Adipocyte (in vitro differentiated cells): ENCODE measurements around the gene RBBP6.
"Not testable (repeated sequence)": the region's sequence is repeated elsewhere in the genome, so short reads cannot be mapped to it uniquely, and the experiment has no call there.

ENCODE experiments used
- DNase-seq: peaks from one replicate; pipeline ENCODE4 v3.0.0-alpha.2; 2015; ENCODE audit warnings: low read depth
- H3K27me3 ChIP-seq: replicated peaks from 2 replicates; pipeline ENCODE4 v1.7.0; 2013; ENCODE audit warnings: mild to moderate bottlenecking, low read length, moderate library complexity; ENCODE audit not compliant: control insufficient read depth, insufficient read depth
- H3K36me3 ChIP-seq: 2 replicates; pipeline ENCODE4 v1.7.0; 2013; ENCODE audit warnings: low read length, mild to moderate bottlenecking, moderate library complexity; ENCODE audit not compliant: control insufficient read depth, insufficient read depth, severe bottlenecking
- H3K4me1 ChIP-seq: 2 replicates; pipeline ENCODE4 v1.7.0; 2013; ENCODE audit warnings: mild to moderate bottlenecking, low read length, moderate library complexity; ENCODE audit not compliant: control insufficient read depth, insufficient read depth
- H3K4me3 ChIP-seq: 2 replicates; pipeline ENCODE4 v1.7.0; 2013; ENCODE audit warnings: mild to moderate bottlenecking, low read length, moderate library complexity
- H3K9ac ChIP-seq: 2 replicates; pipeline ENCODE4 v1.7.0; 2013; ENCODE audit warnings: mild to moderate bottlenecking, low read length, moderate library complexity
- H3K9me3 ChIP-seq: 2 replicates; pipeline ENCODE4 v1.7.0; 2013; ENCODE audit warnings: mild to moderate bottlenecking, low read length, moderate library complexity; ENCODE audit not compliant: control insufficient read depth

The RBBP6 gene

GRCh38 chr16:24539295-24539849 is at the start of gene RBBP6:
Gene RBBP6, plus strand, starts transcription at chr16:24539566. Its CDS starts 1,061 bp downstream, at chr16:24540627.
- H3K9me3 ChIP-seq: no peaks in the 10 kb centered on the region
- H3K36me3 ChIP-seq: no peaks in the 10 kb centered on the region
- peaks cover 24% of the 10 kb centered on the region for H3K4me1 ChIP-seq
- H3K4me3 ChIP-seq: peak within 1 kb of the TSS; percentile 86
- H3K27me3 ChIP-seq: no peaks in the 10 kb centered on the region
- DNase-seq: peak; percentile 99
- peak within 1 kb of the TSS; percentile 100 for H3K9ac ChIP-seq

- Histone ChIP-seq H3K27me3 (peaks cover 14% of the 10 kb centered on the region), H3K9ac (no peak overlapping the region), H3K4me1 (no peaks in the 10 kb centered on the region), H3K9me3 (peaks cover 23% of the 10 kb centered on the region), H3K4me3 (no peak overlapping the region), H3K36me3 (no peaks in the 10 kb centered on the region)
- no peak for DNase-seq
Observed at GRCh38 chr16:24490866-24491265, 48.5 kb upstream of the RBBP6 start.

GRCh38 chr16:24491731-24492130 is 47.6 kb upstream of the RBBP6 start:
- no peaks in the 10 kb centered on the region for H3K36me3 ChIP-seq
- DNase-seq: peak; percentile 9
- H3K4me3 ChIP-seq: no peak overlapping the region
- peaks cover 12% of the 10 kb centered on the region for H3K27me3 ChIP-seq
- H3K9ac ChIP-seq: no peak overlapping the region
- peaks cover under 1% of the 10 kb centered on the region for H3K4me1 ChIP-seq
- H3K9me3 ChIP-seq: peaks cover 23% of the 10 kb centered on the region

- peaks cover 5% of the 10 kb centered on the region for H3K4me1 ChIP-seq
- DNase-seq: no peak
- peaks cover 13% of the 10 kb centered on the region for H3K27me3 ChIP-seq
- no peaks in the 10 kb centered on the region for H3K36me3 ChIP-seq
- H3K9ac ChIP-seq: no peak overlapping the region
- no peak overlapping the region for H3K4me3 ChIP-seq
- H3K9me3 ChIP-seq: peaks cover 8% of the 10 kb centered on the region
Observed at GRCh38 chr16:24493821-24494220, 45.5 kb upstream of the RBBP6 start.

- not testable (repeated sequence) for H3K9me3 ChIP-seq, H3K9ac ChIP-seq, H3K36me3 ChIP-seq, H3K4me3 ChIP-seq, H3K4me1 ChIP-seq, DNase-seq
- H3K27me3 ChIP-seq: peaks cover 15% of the 10 kb centered on the region
Observed at GRCh38 chr16:24495207-24495606, 44.2 kb upstream of the RBBP6 start.

GRCh38 chr16:24497440-24497839 is 41.9 kb upstream of the RBBP6 start:
- H3K9me3 ChIP-seq: no peaks in the 10 kb centered on the region
- peaks cover 5% of the 10 kb centered on the region for H3K4me1 ChIP-seq
- H3K36me3 ChIP-seq: no peaks in the 10 kb centered on the region
- H3K4me3 ChIP-seq: no peak overlapping the region
- DNase-seq: peak; percentile 9
- peaks cover 21% of the 10 kb centered on the region for H3K27me3 ChIP-seq
- H3K9ac ChIP-seq: no peak overlapping the region

- Histone ChIP-seq H3K9ac (no peak overlapping the region), H3K36me3 (no peaks in the 10 kb centered on the region), H3K27me3 (peaks cover 29% of the 10 kb centered on the region), H3K9me3 (no peaks in the 10 kb centered on the region), H3K4me3 (no peak overlapping the region), H3K4me1 (peaks cover 5% of the 10 kb centered on the region)
- DNase-seq: peak; percentile 37
Observed at GRCh38 chr16:24499193-24499814, 40.1 kb upstream of the RBBP6 start.

- H3K4me3 ChIP-seq: no peak overlapping the region
Observed at GRCh38 chr16:24504472-24505345, 34.7 kb upstream of the RBBP6 start.

GRCh38 chr16:24505959-24506358 is 33.4 kb upstream of the RBBP6 start:
- DNase-seq: no peak
- Histone ChIP-seq H3K27me3 (peaks cover 18% of the 10 kb centered on the region), H3K36me3 (no peaks in the 10 kb centered on the region), H3K4me1 (no peaks in the 10 kb centered on the region), H3K9ac (no peak overlapping the region), H3K4me3 (no peak overlapping the region), H3K9me3 (no peaks in the 10 kb centered on the region)

More at GRCh38 chr16:24504472-24505345, 34.7 kb upstream of the RBBP6 start:
- Histone ChIP-seq H3K9me3 (no peaks in the 10 kb centered on the region), H3K36me3 (no peaks in the 10 kb centered on the region), H3K9ac (no peak overlapping the region), H3K4me1 (no peaks in the 10 kb centered on the region), H3K27me3 (peaks cover 28% of the 10 kb centered on the region)
- peak; percentile 81 for DNase-seq

- Histone ChIP-seq H3K4me3 (no peak overlapping the region), H3K4me1 (no peaks in the 10 kb centered on the region), H3K9me3 (no peaks in the 10 kb centered on the region), H3K36me3 (no peaks in the 10 kb centered on the region), H3K27me3 (peaks cover 17% of the 10 kb centered on the region), H3K9ac (no peak overlapping the region)
- DNase-seq: no peak
Observed at GRCh38 chr16:24507959-24508480, 31.3 kb upstream of the RBBP6 start.

GRCh38 chr16:24508614-24509013 is 30.8 kb upstream of the RBBP6 start:
- DNase-seq: peak; percentile 56

More at GRCh38 chr16:24508614-24509013, 30.8 kb upstream of the RBBP6 start:
- Histone ChIP-seq H3K9ac (no peak overlapping the region), H3K9me3 (no peaks in the 10 kb centered on the region), H3K36me3 (no peaks in the 10 kb centered on the region), H3K4me3 (no peak overlapping the region), H3K27me3 (peaks cover 13% of the 10 kb centered on the region), H3K4me1 (no peaks in the 10 kb centered on the region)
